Testis (tissue), 2 donors: ENCODE results near the gene CCN5.

Experiments
- CTCF ChIP-seq, 3 experiments: fragments of 450-650 bp in 2 of 3; fragments of 200-600 bp in 1 of 3; sonication (generic) in 1 of 3; IDR thresholded peaks; one replicate each; pipeline ENCODE4 v1.5.1; 2016 to 2019; ENCODE audit warnings: antibody characterized with exemption in 3 of 3, mild to moderate bottlenecking in 2 of 3, moderate library complexity in 1 of 3
- POLR2A ChIP-seq: fragments of 450-650 bp; IDR thresholded peaks from one replicate; pipeline ENCODE4 v1.6.1; 2017; ENCODE audit warnings: antibody characterized with exemption, mild to moderate bottlenecking, moderate library complexity

GRCh38 chr20:44759595-44759994 lies 44.4 kb downstream of the CCN5 start:
- no peak for TF ChIP-seq CTCF (IDR thresholded peaks at IDR 0.05)
- TF ChIP-seq POLR2A: no peak
